Thoracic aorta (tissue), 2 donors: ENCODE results near the gene SF3B4. TPM values are rescaled to one million over a fixed set of nuclear protein-coding genes. Genes with fewer than 3 reads are reported as not detected.

Experiments
- ATAC-seq: fragments of 150-250 bp; one replicate; pipeline ENCODE4 v1.8.0; 2017; ENCODE audit warnings: low read depth; ENCODE audit not compliant: insufficient number of reproducible peaks, low FRiP score
- DNase-seq: peaks from one replicate; pipeline ENCODE4 v3.0.0-alpha.2; 2020; ENCODE audit warnings: low spot score
- H3K27ac ChIP-seq, 2 donors: fragments of 200-600 bp; sonication (generic); 1 replicate in 1 of 2; 2 replicates in 1 of 2; pipeline ENCODE4 v1.5.1; 2016; ENCODE audit warnings: mild to moderate bottlenecking in 2 of 2, moderate library complexity in 2 of 2
- H3K27me3 ChIP-seq: fragments of 200-600 bp; sonication (generic); replicated peaks from 2 replicates; pipeline ENCODE4 v1.6.0; 2016; ENCODE audit warnings: mild to moderate bottlenecking; ENCODE audit not compliant: insufficient read depth
- H3K36me3 ChIP-seq: fragments of 200-600 bp; sonication (generic); one replicate; pipeline ENCODE4 v1.5.1; 2016
- H3K4me1 ChIP-seq, 2 donors: fragments of 200-600 bp; sonication (generic); 1 replicate in 1 of 2; 2 replicates in 1 of 2; pipeline versions ENCODE4 v1.5.1 to v1.6.0; 2016; ENCODE audit warnings: low read depth in 2 of 2, mild to moderate bottlenecking in 1 of 2; ENCODE audit not compliant: control insufficient read depth in 1 of 2
- H3K4me3 ChIP-seq: fragments of 200-600 bp; sonication (generic); 2 replicates; pipeline ENCODE4 v1.5.1; 2016; ENCODE audit warnings: mild to moderate bottlenecking
- H3K9me3 ChIP-seq: fragments of 200-600 bp; sonication (generic); 2 replicates; pipeline ENCODE4 v1.5.1; 2016
- CTCF ChIP-seq: fragments of 200-600 bp; sonication (generic); IDR thresholded peaks from one replicate; pipeline ENCODE4 v1.5.1; 2019; ENCODE audit warnings: antibody characterized with exemption
- total RNA-seq, 2 donors: library from RNA; depleted of rRNA; stranded (reverse); fragments of >200 nt; gene quantifications; one replicate each; pipeline versions ENCODE4 v1.1.0 to v1.2.3, GENCODE V29; 2016

SF3B4 gene
- total RNA-seq, 2 donors from 2014 or later, result 14.5 to 15.4 TPM

GRCh38 chr1:149937759-149938158 is 10.2 kb upstream of the SF3B4 start:
- H3K4me1 ChIP-seq, result peaks cover 24 to 49% of the 10 kb centered on the region in 2 donors
- peak overlapping the region; percentile 81 to 89 for H3K27ac ChIP-seq
- no peaks in the 10 kb centered on the region for H3K9me3 ChIP-seq
- ATAC-seq (no peak), DNase-seq (no peak)
- no peaks in the 10 kb centered on the region for H3K27me3 ChIP-seq
- peaks cover 10% of the 10 kb centered on the region for H3K36me3 ChIP-seq
- H3K4me3 ChIP-seq, result peak overlapping the region; percentile 84
- TF ChIP-seq CTCF, result no peak

GRCh38 chr1:149936992-149937705 is 9.5 kb upstream of the SF3B4 start:
- peaks cover 24 to 47% of the 10 kb centered on the region in 2 donors for H3K4me1 ChIP-seq
- no peaks in the 10 kb centered on the region for H3K27me3 ChIP-seq
- DNase-seq, result no peak
- ATAC-seq, result no peak
- H3K9me3 ChIP-seq, result no peaks in the 10 kb centered on the region
- H3K36me3 ChIP-seq, result peaks cover 10% of the 10 kb centered on the region
- H3K27ac ChIP-seq, result peak overlapping the region; percentile 81 to 89
- peak overlapping the region; percentile 84 for H3K4me3 ChIP-seq
- no peak for TF ChIP-seq CTCF

- no peak for DNase-seq
These were observed 8.8 kb upstream of the SF3B4 start, which contains the start of gene MTMR11 for GRCh38 chr1:149936170-149936991. TSS of gene MTMR11 (minus strand) at chr1:149936879. CDS start at chr1:149936647, 232 bp downstream.

GRCh38 chr1:149934356-149934755 is 6.8 kb upstream of the SF3B4 start:
- Histone ChIP-seq H3K27me3 (no peaks in the 10 kb centered on the region), H3K9me3 (no peaks in the 10 kb centered on the region), H3K27ac (peak overlapping the region in 1 of 2 donors; percentile 18), H3K4me1 (peaks cover 20 to 38% of the 10 kb centered on the region in 2 donors), H3K4me3 (no peak overlapping the region), H3K36me3 (peaks cover 37% of the 10 kb centered on the region)
- DNase-seq (no peak), ATAC-seq (no peak)
- no peak for TF ChIP-seq CTCF

More at GRCh38 chr1:149936170-149936991, 8.8 kb upstream of the SF3B4 start, which contains the start of gene MTMR11:
- Histone ChIP-seq H3K4me3 (peak within 1 kb of the TSS; percentile 84), H3K27me3 (no peaks in the 10 kb centered on the region), H3K9me3 (no peaks in the 10 kb centered on the region), H3K4me1 (peaks cover 24 to 43% of the 10 kb centered on the region in 2 donors), H3K27ac (peak within 1 kb of the TSS; percentile 81 to 89), H3K36me3 (peaks cover 17% of the 10 kb centered on the region)
- peak; percentile 39 for ATAC-seq
- TF ChIP-seq CTCF, result no peak

GRCh38 chr1:149933208-149933607 is 5.6 kb upstream of the SF3B4 start:
- Histone ChIP-seq H3K36me3 (peaks cover 37% of the 10 kb centered on the region), H3K27ac (no peak overlapping the region), H3K27me3 (no peaks in the 10 kb centered on the region), H3K4me3 (no peak overlapping the region), H3K9me3 (no peaks in the 10 kb centered on the region), H3K4me1 (peaks cover 21 to 39% of the 10 kb centered on the region in 2 donors)
- no peak for DNase-seq
- ATAC-seq, result no peak
- no peak for TF ChIP-seq CTCF
